ENCODE data around the gene TMEM229B. TPM values are rescaled to one million over a fixed set of nuclear protein-coding genes. Genes with fewer than 3 reads are reported as not detected.

TMEM229B gene
- total RNA-seq, 2 experiments from 2014 or later = 3.9 to 11.7 TPM

- intact Hi-C loops (cut with micrococcal nuclease; ENCODE audit: unreplicated experiment) = no loop called here
These were observed 44.1 kb upstream of the TMEM229B start for GRCh38 chr14:67532606-67532997.

DNA sequence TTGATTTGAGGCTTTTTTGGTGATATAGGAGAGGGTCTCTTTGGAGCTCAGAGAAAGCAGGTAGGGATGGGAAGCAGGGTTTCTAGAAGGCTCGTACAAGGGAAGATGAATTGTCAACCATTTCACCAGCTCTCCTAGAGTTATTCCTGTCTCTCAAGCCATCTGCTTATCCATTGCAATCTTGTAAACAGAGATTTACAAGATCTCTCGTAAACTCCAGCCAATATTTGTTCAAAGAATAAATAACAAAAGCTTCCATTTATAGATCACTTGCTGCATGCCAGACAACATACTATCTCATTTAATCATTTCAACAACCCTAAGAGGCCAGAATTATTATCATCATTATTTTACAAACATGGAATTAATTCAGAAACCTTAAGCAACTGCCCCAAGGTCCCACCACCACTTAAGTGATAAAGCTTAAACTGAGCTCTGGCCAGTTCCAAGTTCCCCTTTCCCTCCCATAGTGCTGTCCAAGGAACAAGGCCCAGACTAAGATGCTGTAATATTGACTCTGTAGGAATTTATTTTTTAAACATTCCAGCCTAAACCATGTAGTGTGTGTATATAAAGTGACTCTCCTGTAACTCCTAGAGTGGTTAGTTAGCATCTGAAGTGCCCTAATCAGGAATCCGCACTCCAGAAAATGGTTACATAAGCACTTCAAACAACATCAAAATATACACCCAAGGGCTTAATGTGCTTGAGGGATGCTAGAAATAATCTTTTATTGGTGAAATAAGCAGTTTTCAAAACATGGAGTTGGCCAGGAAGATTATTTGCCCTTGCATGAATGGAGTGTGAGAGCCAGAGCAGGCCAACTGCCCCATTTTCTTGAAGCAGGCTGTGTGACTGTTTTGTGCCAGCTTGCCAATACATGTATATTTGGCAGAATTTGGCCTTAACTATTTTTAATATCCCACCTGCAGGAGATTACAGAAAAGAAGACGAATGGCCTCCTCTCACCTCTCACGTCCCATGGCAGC lies 41.7 kb upstream of the TMEM229B start:
- intact Hi-C loops (cut with micrococcal nuclease; ENCODE audit: unreplicated experiment) = loop anchor here (10.0 kb wide), 1 partner anchor 175 kb away; the partner anchor contains the start of gene RDH12
- ChIA-PET POLR2A (interaction anchor here (0.5 to 1.4 kb wide), 2 partner anchors 74 to 1455 kb away, joined by 3 read pairs; no protein-coding TSS in a partner anchor), CTCF (ENCODE audit: unreplicated experiment) (no interaction called here)
- no peak for DNase-seq (ENCODE audit: low spot score)
- Histone ChIP-seq H4K20me1 (ENCODE audit: insufficient read depth, low read length) (no peaks in the 10 kb centered on the region; the same call in 1 of the 2 replicates), H3K9me2 (ENCODE audit: insufficient read depth, low read length) (no peaks in the 10 kb centered on the region), H3K4me1 (ENCODE audit: insufficient read depth, low read length, poor library complexity, severe bottlenecking) (no peaks in the 10 kb centered on the region), H3K4me2 (ENCODE audit: low read length) (no peak overlapping the region), H3K27ac (ENCODE audit: low read depth, low read length, poor library complexity, severe bottlenecking) (no peak overlapping the region), H3K36me3 (ENCODE audit: insufficient read depth, low read length) (no peaks in the 10 kb centered on the region), H3K79me2 (ENCODE audit: insufficient read depth, low read depth, low read length) (no peaks in the 10 kb centered on the region), H3K4me3 (ENCODE audit: low read depth, low read length, poor library complexity, severe bottlenecking) (no peak overlapping the region), H2AFZ (ENCODE audit: low read length) (no peak overlapping the region), H3K9me3 (ENCODE audit: low read length) (no peaks in the 10 kb centered on the region)
- BruUV-seq (replicated peaks) = no TSS peak
- TF ChIP-seq, protein P1, sequence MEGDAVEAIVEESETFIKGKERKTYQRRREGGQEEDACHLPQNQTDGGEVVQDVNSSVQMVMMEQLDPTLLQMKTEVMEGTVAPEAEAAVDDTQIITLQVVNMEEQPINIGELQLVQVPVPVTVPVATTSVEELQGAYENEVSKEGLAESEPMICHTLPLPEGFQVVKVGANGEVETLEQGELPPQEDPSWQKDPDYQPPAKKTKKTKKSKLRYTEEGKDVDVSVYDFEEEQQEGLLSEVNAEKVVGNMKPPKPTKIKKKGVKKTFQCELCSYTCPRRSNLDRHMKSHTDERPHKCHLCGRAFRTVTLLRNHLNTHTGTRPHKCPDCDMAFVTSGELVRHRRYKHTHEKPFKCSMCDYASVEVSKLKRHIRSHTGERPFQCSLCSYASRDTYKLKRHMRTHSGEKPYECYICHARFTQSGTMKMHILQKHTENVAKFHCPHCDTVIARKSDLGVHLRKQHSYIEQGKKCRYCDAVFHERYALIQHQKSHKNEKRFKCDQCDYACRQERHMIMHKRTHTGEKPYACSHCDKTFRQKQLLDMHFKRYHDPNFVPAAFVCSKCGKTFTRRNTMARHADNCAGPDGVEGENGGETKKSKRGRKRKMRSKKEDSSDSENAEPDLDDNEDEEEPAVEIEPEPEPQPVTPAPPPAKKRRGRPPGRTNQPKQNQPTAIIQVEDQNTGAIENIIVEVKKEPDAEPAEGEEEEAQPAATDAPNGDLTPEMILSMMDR (conservative IDR thresholded peaks at IDR 0.05; ENCODE audit: low read length) = no peak
- TF ChIP-seq EZH2phosphoT487 (IDR thresholded peaks at IDR 0.05; ENCODE audit: borderline replicate concordance, low read depth, low read length) = no peak

More at GRCh38 chr14:67532606-67532997, 44.1 kb upstream of the TMEM229B start:
- Histone ChIP-seq H3K9me3 (ENCODE audit: low read length) (no peaks in the 10 kb centered on the region), H3K36me3 (ENCODE audit: insufficient read depth, low read length) (no peaks in the 10 kb centered on the region), H4K20me1 (ENCODE audit: insufficient read depth, low read length) (no peaks in the 10 kb centered on the region), H3K9me2 (ENCODE audit: insufficient read depth, low read length) (no peaks in the 10 kb centered on the region), H2AFZ (ENCODE audit: low read length) (no peak overlapping the region), H3K27ac (ENCODE audit: low read depth, low read length, poor library complexity, severe bottlenecking) (no peak overlapping the region), H3K79me2 (ENCODE audit: insufficient read depth, low read depth, low read length) (no peaks in the 10 kb centered on the region), H3K4me3 (ENCODE audit: low read depth, low read length, poor library complexity, severe bottlenecking) (peak overlapping the region; percentile 25), H3K4me1 (ENCODE audit: insufficient read depth, low read length, poor library complexity, severe bottlenecking) (no peaks in the 10 kb centered on the region), H3K4me2 (ENCODE audit: low read length) (0 out of 2 replicates have a peak overlapping the region, but pooled peaks have one; percentile 15)
- TF ChIP-seq EZH2phosphoT487 (IDR thresholded peaks at IDR 0.05; ENCODE audit: borderline replicate concordance, low read depth, low read length) = no peak
- TF ChIP-seq, protein P1 (conservative IDR thresholded peaks at IDR 0.05; ENCODE audit: low read length) = no peak
- no peak for DNase-seq (ENCODE audit: low spot score)
- POLR2A ChIA-PET = no interaction called here
- CTCF ChIA-PET (ENCODE audit: unreplicated experiment) = no interaction called here
- BruUV-seq (replicated peaks) = no TSS peak

Measured in OCI-LY7 (cell line).